ENCODE measurements around the gene CARD14. TPM values are rescaled to one million over a fixed set of nuclear protein-coding genes. Genes with fewer than 3 reads are reported as not detected.
A peak's percentile ranks its signal among the peaks of the same experiment; 100 is the strongest.
"Not testable (repeated sequence)": the region's sequence is repeated elsewhere in the genome, so short reads cannot be mapped to it uniquely, and the experiment has no call there.

The CARD14 gene
- total RNA-seq, 1 donor from 2014 or later = not detected

- intact Hi-C loops (cut with DNase I) = no loop called here
- ATAC-seq (ENCODE audit: poor library complexity) (no peak), DNase-seq (no peak)
Measured at GRCh38 chr17:80237386-80237785, 67.6 kb downstream of the CARD14 start.

GRCh38 chr17:80242505-80242904 lies 72.7 kb downstream of the CARD14 start:
- intact Hi-C loops (cut with DNase I) = no loop called here
- ATAC-seq (ENCODE audit: poor library complexity) = no peak
- DNase-seq = no peak

GRCh38 chr17:80243526-80244433 lies 74.0 kb downstream of the CARD14 start:
- ATAC-seq (ENCODE audit: poor library complexity) = peak; percentile 72
- intact Hi-C loops (cut with DNase I) = no loop called here

GRCh38 chr17:80244448-80244847 lies 74.6 kb downstream of the CARD14 start:
- DNase-seq; ATAC-seq (ENCODE audit: poor library complexity); intact Hi-C loops (cut with DNase I): not testable (repeated sequence)

More at GRCh38 chr17:80243526-80244433, 74.0 kb downstream of the CARD14 start:
- DNase-seq = no peak

GRCh38 chr17:80244871-80245509 lies 75.2 kb downstream of the CARD14 start:
- intact Hi-C loops (cut with DNase I) = no loop called here
- no peak for DNase-seq
- ATAC-seq (ENCODE audit: poor library complexity) = no peak

- ATAC-seq (ENCODE audit: poor library complexity) (no peak), DNase-seq (no peak)
- intact Hi-C loops (cut with DNase I) = no loop called here
Measured at GRCh38 chr17:80245566-80246265, 75.9 kb downstream of the CARD14 start.

GRCh38 chr17:80246266-80246681 lies 76.4 kb downstream of the CARD14 start:
- DNase-seq (no peak), ATAC-seq (ENCODE audit: poor library complexity) (no peak)
- intact Hi-C loops (cut with DNase I) = no loop called here

GRCh38 chr17:80246726-80247125 lies 76.9 kb downstream of the CARD14 start:
- DNase-seq (no peak), ATAC-seq (ENCODE audit: poor library complexity) (no peak)
- intact Hi-C loops (cut with DNase I) = no loop called here

GRCh38 chr17:80247561-80247960 lies 77.7 kb downstream of the CARD14 start:
- ATAC-seq (ENCODE audit: poor library complexity) (no peak), DNase-seq (no peak)
- intact Hi-C loops (cut with DNase I) = no loop called here

GRCh38 chr17:80248001-80248893 lies 78.4 kb downstream of the CARD14 start:
- ATAC-seq (ENCODE audit: poor library complexity) = no peak
- DNase-seq = no peak
- intact Hi-C loops (cut with DNase I) = no loop called here

GRCh38 chr17:80248894-80249710 lies 79.3 kb downstream of the CARD14 start:
- ATAC-seq (ENCODE audit: poor library complexity) (no peak), DNase-seq (no peak)
- intact Hi-C loops (cut with DNase I) = no loop called here

- intact Hi-C loops (cut with DNase I) = no loop called here
- ATAC-seq (ENCODE audit: poor library complexity) (no peak), DNase-seq (no peak)
Measured at GRCh38 chr17:80251966-80252365, 82.1 kb downstream of the CARD14 start.

- DNase-seq (peak; percentile 78), ATAC-seq (ENCODE audit: poor library complexity) (peak; percentile 80)
- intact Hi-C loops (cut with DNase I) = no loop called here
Measured at GRCh38 chr17:80252871-80253270, 83.0 kb downstream of the CARD14 start.

- DNase-seq (no peak), ATAC-seq (ENCODE audit: poor library complexity) (no peak)
- intact Hi-C loops (cut with DNase I) = no loop called here
Measured at GRCh38 chr17:80253631-80254395, 84.0 kb downstream of the CARD14 start.

- DNase-seq (no peak), ATAC-seq (ENCODE audit: poor library complexity) (peak; percentile 35)
- intact Hi-C loops (cut with DNase I) = no loop called here
Measured at GRCh38 chr17:80254396-80255251, 84.8 kb downstream of the CARD14 start.

GRCh38 chr17:80256034-80256350 lies 86.2 kb downstream of the CARD14 start:
- intact Hi-C loops (cut with DNase I) = no loop called here
- ATAC-seq (ENCODE audit: poor library complexity) (no peak), DNase-seq (no peak)

Data from Right ventricle myocardium superior (tissue), 1 donor.